ENCODE data around the gene ANP32D. TPM values are rescaled to one million over a fixed set of nuclear protein-coding genes. Genes with fewer than 3 reads are reported as not detected.
"Not testable (repeated sequence)": the region's sequence is repeated elsewhere in the genome, so short reads cannot be mapped to it uniquely, and the experiment has no call there.

ANP32D gene
- polyA plus RNA-seq, 1 experiment: not detected

DNA sequence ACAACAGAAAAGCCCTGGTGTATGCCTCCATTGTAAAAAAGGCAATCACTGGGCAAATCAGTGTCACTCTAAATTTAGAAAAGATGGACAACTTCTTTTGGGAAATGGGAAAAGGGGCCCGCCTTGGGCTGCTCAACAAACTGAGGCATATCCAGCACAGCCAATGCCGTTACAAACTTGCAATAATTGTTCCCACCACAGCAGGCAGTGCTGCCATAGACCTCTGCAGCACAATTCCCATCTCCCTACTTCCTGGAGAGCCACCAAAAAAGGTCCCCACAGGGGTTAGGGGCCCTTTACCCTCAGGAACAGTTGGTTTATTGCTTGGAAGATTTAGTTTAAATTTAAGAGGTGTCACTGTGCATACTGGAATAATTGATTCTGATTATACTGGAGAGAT, 36.6 kb downstream of the ANP32D start:
- Histone ChIP-seq H3K4me3 (ENCODE audit: low read depth, low read length) (no peak overlapping the region), H3K27me3 (ENCODE audit: control insufficient read depth, insufficient read depth, low read length) (no peaks in the 10 kb centered on the region), H3K36me3 (ENCODE audit: control insufficient read depth, insufficient read depth, low read length) (no peaks in the 10 kb centered on the region)
- DNase-seq (ENCODE audit: low read depth): no peak
- ChIA-PET CTCF (no interaction called here), POLR2A (no interaction called here)
- TF ChIP-seq, protein P1, sequence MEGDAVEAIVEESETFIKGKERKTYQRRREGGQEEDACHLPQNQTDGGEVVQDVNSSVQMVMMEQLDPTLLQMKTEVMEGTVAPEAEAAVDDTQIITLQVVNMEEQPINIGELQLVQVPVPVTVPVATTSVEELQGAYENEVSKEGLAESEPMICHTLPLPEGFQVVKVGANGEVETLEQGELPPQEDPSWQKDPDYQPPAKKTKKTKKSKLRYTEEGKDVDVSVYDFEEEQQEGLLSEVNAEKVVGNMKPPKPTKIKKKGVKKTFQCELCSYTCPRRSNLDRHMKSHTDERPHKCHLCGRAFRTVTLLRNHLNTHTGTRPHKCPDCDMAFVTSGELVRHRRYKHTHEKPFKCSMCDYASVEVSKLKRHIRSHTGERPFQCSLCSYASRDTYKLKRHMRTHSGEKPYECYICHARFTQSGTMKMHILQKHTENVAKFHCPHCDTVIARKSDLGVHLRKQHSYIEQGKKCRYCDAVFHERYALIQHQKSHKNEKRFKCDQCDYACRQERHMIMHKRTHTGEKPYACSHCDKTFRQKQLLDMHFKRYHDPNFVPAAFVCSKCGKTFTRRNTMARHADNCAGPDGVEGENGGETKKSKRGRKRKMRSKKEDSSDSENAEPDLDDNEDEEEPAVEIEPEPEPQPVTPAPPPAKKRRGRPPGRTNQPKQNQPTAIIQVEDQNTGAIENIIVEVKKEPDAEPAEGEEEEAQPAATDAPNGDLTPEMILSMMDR (IDR thresholded peaks at IDR 0.05; ENCODE audit: insufficient read depth, low read depth, low read length): no peak

DNA sequence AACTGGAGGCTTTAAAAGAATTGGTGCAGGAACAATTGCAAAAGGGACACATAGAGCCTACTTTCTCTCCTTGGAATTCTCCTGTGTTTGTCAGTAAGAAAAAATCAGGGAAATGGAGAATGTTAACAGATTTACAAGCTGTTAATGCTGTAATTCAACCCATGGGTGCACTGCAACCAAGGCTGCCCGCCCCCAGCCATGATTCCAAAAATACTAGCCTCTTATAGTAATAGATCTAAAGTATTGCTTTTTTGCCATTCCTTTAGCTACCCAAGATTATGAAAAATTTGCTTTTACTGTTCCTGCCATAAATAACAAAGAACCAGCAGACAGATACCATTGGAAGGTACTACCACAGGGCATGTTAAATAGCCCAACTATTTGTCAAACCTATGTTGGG, 37.8 kb downstream of the ANP32D start:
- POLR2A ChIA-PET: no interaction called here
- Histone ChIP-seq H3K36me3 (ENCODE audit: control insufficient read depth, insufficient read depth, low read length) (no peaks in the 10 kb centered on the region), H3K27me3 (ENCODE audit: control insufficient read depth, insufficient read depth, low read length) (no peaks in the 10 kb centered on the region), H3K4me3 (ENCODE audit: low read depth, low read length) (no peak overlapping the region)
- CTCF ChIA-PET: no interaction called here
- TF ChIP-seq, protein P1 (IDR thresholded peaks at IDR 0.05; ENCODE audit: insufficient read depth, low read depth, low read length): no peak
- DNase-seq (ENCODE audit: low read depth): no peak

DNA sequence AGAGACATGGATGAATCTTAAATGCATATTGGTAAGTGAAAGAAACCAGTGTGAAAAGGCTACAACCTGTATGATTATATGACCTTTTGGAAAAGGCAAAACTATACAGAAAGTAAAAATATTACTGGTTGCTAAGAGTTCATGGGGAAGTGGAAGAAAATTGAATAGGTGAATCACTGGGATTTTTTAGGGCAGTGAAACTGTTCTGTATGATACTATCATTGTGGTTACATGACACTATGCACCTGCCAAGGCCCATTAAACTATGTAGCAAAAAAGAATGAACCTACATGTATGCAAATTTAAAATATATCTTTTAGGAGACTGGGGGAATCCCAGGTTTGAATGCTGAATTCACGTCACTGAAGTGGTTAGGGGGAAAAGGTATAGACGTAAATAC, 40.5 kb downstream of the ANP32D start:
- CTCF ChIA-PET: no interaction called here

DNA sequence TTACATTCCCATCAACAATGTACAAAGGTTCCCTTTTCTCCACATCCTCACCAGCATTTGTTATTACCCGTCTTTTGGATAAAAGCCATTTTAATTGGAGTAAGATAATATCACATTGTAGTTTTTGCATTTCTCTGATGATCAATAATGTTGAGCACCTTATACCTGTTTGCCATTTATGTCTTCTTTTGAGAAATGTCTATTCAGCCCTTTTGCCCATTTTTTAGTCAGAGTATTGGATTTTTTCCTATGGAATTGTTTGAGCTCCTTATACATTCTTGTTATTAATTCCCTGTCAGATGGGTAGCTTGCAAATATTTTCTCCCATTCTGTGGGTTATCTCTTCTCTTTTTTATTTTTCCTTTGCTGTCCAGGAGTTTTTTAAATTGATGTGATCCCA, 42.4 kb downstream of the ANP32D start:
- no peak for DNase-seq (ENCODE audit: low read depth)
- TF ChIP-seq, protein P1 (IDR thresholded peaks at IDR 0.05; ENCODE audit: insufficient read depth, low read depth, low read length): no peak

More for the DNA sequence above, 40.5 kb downstream of the ANP32D start:
- H3K36me3 ChIP-seq (ENCODE audit: control insufficient read depth, insufficient read depth, low read length): no peaks in the 10 kb centered on the region
- POLR2A ChIA-PET: no interaction called here
- no peak overlapping the region for H3K4me3 ChIP-seq (ENCODE audit: low read depth, low read length)
- no peak for DNase-seq (ENCODE audit: low read depth)
- H3K27me3 ChIP-seq (ENCODE audit: control insufficient read depth, insufficient read depth, low read length): no peaks in the 10 kb centered on the region
- TF ChIP-seq, protein P1 (IDR thresholded peaks at IDR 0.05; ENCODE audit: insufficient read depth, low read depth, low read length): no peak

DNA sequence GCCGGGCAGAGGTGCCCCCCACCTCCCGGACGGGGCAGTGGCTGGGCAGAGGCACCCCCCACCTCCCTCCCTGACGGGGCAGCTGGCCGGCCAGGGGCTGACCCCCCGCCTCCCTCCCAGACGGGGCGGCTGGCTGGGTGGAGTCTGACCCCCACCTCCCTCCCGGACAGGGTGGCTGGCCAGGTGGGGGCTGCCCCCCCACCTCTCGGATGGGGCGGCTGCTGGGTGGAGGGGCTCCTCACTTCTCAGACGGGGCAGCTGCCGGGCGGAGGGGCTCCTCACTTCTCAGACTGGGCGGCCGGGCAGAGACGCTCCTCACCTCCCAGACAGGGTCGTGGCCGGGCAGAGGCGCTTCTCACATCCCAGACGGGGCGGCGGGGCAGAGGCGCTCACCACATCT, 48.0 kb downstream of the ANP32D start:
- POLR2A ChIA-PET; CTCF ChIA-PET; H3K36me3 ChIP-seq (ENCODE audit: control insufficient read depth, insufficient read depth, low read length); H3K27me3 ChIP-seq (ENCODE audit: control insufficient read depth, insufficient read depth, low read length); H3K4me3 ChIP-seq (ENCODE audit: low read depth, low read length); DNase-seq (ENCODE audit: low read depth): not testable (repeated sequence)

More for the DNA sequence above, 42.4 kb downstream of the ANP32D start:
- CTCF ChIA-PET: no interaction called here
- H3K4me3 ChIP-seq (ENCODE audit: low read depth, low read length): no peak overlapping the region
- no peaks in the 10 kb centered on the region for H3K36me3 ChIP-seq (ENCODE audit: control insufficient read depth, insufficient read depth, low read length)
- POLR2A ChIA-PET: no interaction called here
- H3K27me3 ChIP-seq (ENCODE audit: control insufficient read depth, insufficient read depth, low read length): no peaks in the 10 kb centered on the region

Other genes starting within 250 kb of the ANP32D start
- gene ZNF641, start 121.6 kb upstream of the ANP32D start, polyA plus RNA-seq (2011; rRNA removed): 7.5 and 7.6 TPM in 2 replicates
- not detected in 2 replicates for gene C12orf54, start 9.9 kb downstream of the ANP32D start, polyA plus RNA-seq (2011; rRNA removed)
- not detected in 2 replicates for gene OR8S1, start 53.1 kb downstream of the ANP32D start, polyA plus RNA-seq (2011; rRNA removed)
- gene LALBA, start 97.5 kb downstream of the ANP32D start, polyA plus RNA-seq (2011; rRNA removed): not detected in 2 replicates
- 41.0 and 41.4 TPM in 2 replicates for gene KANSL2, start 209.7 kb downstream of the ANP32D start, polyA plus RNA-seq (2011; rRNA removed)
- 16.9 and 29.4 TPM in 2 replicates for gene CCNT1, start 244.1 kb downstream of the ANP32D start, polyA plus RNA-seq (2011; rRNA removed)